Activated gamma-delta T cell treated with anti-CD3 and anti-CD28 coated beads, Interleukin-2, amount 50 U/mL, for 16 hours (primary cell): ENCODE measurements around the gene PHF10.
"Not testable (repeated sequence)": the region's sequence is repeated elsewhere in the genome, so short reads cannot be mapped to it uniquely, and the experiment has no call there.

ENCODE experiments used
- DNase-seq: peaks from one replicate; pipeline ENCODE4 v3.0.0-alpha.2; 2020; ENCODE audit warnings: low read depth

Gene PHF10

DNA sequence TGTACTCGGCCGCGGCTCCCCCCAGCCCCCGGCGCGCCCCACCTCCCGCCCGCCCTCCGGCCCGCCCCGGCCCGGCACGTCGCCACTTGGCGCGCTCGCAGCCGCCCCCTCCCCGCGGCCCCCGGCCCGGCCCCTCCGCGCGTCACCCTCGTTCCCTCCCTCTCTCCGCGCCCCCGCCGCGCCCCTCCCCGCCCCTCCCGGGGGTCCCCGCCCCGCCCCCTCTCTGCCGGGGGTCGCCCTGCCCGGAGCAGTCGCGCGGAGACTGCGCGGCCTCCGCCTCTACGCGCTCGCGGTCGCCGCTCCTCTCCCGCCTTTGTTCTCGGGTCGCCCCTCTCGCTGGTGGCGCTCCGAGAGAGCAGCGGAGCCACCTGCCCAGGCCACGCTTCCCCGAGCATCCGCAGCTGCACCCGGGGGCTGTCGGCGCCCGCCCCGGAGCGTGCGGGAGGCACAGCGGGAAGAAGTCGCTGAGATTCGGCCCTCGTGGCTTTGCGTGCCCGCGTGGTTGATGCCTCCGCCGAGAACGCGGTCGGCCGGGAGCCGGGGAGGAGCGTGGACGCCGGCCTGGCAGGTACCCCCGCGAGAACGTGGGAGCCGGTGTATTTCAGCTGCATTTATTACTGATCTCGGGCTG is at the start of gene PHF10:
Gene PHF10, minus strand, starts transcription at position 7 of the 631 bp plus-strand sequence. CDS start 569 bp downstream, outside the sequence.
- peak; percentile 53 for DNase-seq

DNA sequence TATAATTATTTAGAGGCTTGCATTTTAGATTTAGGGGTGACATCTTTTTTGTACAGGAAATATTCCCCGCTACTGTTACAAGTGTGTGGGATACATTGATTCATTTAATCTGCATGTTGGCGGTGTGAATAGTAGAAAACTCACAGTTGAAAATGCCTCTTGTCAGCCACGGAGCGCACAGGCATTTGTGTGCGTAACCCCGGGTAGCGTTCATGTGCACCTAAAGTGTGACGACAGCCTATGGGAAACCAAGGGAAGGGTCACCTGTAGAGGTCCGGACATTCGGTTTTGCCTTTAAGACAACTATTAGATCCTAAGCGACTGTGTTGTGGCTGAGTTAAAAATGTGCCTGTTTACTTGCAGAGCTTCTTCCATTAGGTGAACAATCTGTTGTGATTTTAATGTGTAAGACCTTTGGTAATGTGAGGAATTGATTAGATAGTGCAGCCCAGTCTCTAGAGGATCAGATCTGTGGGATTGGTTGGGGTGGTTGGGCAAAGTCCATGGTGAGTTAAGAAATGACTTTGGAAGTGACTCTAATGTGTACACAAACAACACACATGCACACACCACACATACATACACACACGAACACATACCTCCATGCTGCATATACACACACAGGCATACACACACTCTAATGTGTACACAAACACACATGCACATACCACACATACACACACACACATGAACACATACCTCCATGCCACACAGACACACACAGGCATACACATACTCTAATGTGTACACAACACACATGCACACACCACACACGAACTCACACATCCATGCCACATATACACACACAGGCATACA is 42.8 kb upstream of the PHF10 start:
- no peak for DNase-seq

DNA sequence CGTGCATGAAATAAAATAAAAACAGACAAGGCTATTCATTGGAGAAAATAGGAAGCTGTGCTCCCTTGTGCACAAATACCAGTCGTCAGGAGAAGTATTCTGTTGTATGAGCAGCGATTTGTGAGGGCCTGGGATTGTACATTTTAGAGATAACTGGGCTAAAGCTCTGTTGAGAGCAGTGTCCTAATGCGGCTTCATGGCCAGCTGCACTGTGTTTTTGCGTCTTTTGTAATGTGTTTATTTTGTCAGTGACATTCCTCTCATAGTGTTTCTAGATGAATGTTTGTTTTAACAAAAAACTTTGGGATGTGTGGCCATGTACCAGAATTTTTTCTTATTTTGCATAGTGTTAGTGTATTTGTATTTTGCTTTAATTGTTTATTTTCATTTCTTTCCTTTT is 41.9 kb upstream of the PHF10 start:
- no peak for DNase-seq

DNA sequence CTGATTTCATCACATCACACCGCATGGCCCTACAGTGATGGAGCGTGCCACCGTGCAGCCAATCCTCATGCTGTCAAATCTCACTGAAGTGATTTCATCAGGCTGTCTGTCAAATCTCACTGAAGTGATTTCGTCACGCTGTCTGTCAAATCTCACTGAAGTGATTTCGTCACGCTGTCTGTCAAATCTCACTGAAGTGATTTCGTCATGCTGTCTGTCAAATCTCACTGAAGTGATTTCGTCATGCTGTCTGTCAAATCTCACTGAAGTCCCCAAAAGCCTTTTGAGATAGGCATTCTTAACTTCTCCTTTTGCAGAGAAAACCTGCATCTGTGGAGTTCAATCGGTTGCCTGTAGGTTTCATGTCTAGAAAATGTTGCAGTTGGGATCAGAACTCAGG is 41.5 kb upstream of the PHF10 start:
- not testable (repeated sequence) for DNase-seq

DNA sequence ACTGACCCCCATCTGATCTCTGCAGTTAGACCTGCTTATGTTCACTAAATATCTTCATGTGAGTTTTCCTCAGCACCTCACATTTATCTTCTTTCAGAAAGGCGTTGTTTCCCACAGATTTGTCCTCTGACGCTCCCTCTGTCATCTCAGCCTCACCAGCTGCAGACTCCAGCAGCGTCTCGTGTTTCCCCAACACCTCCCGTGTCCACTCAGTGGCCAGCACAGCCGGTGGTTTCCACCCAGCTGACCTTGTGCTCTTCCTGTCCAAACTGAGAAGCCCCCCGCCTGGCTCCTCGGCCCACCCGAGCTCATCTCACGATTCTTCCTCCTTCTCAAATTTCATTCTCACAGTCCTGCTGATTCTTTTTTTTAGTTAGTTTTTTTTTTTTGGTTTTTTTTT is 39.6 kb upstream of the PHF10 start:
- DNase-seq = no peak

DNA sequence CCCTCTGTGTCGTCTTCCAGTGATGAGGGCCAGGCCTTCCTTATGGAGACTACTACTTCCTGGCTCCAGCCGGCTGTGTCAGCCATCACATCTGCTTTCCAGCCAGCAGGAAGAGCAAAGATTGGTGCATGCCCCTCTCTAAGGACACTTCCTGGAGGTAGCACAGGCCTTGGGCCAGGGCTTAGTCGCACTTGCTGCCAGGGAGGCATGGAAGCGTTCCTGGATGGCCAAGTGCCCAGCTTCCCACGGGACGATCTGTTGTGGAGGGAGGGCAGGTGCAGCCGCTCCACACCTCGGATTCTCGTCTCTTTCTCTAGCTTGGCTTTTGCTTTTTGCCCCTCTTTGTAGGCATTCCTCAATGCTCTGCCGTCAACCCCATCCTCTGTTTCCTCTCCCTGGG is 39.0 kb upstream of the PHF10 start:
- DNase-seq = no peak

DNA sequence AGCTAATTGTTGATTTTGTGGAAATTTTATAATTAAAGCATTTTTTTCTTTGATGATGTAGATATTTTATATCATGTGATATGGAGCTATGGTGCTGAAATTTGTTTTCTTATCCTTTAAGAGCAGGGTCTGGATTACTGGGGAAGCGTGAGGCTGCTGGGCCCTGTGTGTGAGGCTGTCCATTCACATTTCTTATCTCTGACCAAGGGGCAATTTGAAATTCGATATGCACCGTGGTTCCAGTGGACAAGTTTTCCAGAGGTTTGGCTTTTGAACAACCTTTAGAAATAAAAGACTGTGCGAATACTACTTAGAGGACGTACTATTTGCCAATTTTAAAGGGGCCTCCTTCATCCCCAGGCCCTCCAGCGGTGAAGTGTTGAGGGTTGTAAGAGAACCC is 30.9 kb upstream of the PHF10 start:
- no peak for DNase-seq

DNA sequence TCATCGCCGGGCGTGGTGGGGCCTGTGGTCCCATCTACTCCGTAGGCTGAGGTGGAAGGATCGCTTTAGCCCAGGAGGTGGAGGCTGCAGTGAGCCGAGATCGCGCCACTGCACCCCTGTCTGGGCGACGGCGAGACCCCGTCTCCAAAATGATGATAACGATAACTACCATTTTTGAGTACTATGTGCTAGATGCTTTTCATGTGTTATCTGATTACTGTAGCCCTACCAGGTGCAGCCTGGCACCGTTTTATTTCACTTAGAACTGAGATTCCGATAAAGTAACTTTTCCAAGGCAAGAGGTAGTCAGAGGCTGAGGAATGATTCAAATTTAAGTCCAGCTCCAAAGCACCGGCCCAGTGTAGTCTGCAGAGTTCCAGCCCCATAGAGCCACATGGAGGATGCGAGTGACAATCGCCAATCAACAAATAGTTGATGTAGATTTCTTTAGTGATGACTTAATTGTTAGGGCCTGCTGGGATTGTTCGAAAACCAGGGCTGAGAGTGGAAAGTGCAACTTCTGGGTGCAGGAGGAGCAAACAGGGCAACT is 27.8 kb upstream of the PHF10 start:
- DNase-seq = no peak

DNA sequence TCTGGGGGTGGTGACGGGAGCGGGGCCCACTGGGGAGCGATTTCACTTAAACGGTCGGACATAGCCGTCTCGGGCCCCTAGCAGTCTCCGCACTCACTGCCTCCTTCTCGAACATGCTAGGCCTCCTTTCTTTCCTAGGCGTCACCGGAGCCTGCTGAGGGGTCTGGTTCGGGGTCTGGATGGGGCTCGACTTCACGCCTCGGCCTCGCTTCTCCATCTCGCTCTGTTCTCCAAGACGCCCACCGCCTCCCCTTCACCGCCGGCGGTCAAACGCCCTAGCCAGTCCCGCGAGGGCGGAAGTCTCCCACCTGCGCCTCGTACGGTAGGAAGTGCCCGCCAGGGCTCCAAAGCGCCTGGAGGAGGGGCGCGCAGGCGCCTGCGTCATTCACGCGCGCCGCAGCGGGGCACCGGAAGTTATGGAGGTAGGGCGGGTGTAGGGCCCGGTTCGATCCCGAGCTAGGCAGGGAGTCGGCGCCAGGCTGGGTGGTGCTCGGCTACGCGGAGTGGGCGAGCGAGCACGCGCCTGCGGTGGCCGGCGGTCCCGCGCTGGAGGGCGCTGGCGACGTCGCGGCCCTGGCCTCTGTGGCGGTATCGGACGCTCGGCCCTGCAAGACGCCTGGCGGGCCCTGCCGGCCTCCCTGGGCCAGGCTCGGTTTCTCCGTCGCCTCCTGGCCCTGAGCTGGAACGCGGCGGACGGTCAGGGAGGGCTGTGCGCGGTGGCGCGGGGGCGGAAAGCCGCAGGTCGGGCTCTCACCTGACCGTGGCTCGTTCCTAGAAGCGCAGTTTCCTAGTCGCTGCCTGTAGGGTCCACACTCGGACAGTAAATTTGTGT is 27.2 kb upstream of the PHF10 start, which contains the start of the genes DYNLT2 and ERMARD:
Gene DYNLT2, minus strand, starts transcription at position 331 of the 832 bp plus-strand sequence. Its CDS starts 114 bp downstream, at position 217.
Gene ERMARD, plus strand, starts transcription at position 381 of the 832 bp plus-strand sequence. Its CDS starts 36 bp downstream, at position 417.
- peak; percentile 91 for DNase-seq

DNA sequence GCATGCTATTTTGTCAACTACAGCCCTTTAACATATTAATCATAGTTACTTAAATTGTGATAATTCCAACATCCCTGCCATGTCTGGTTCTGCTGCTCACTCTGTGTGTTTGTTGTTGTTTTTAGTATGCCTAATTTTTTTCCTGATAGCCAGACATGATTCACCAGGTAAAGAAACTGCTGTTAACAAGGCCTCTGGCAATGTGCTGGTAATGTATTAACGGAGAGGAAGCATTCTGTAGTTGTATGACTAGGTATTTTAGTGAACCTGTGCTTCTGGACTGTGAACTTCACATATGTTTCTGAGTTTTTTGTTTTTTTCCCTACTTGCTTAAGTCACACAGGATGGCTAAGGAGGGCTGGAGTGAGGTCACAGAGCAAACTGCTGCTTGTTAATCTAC is 22.3 kb upstream of the PHF10 start:
- DNase-seq = no peak

DNA sequence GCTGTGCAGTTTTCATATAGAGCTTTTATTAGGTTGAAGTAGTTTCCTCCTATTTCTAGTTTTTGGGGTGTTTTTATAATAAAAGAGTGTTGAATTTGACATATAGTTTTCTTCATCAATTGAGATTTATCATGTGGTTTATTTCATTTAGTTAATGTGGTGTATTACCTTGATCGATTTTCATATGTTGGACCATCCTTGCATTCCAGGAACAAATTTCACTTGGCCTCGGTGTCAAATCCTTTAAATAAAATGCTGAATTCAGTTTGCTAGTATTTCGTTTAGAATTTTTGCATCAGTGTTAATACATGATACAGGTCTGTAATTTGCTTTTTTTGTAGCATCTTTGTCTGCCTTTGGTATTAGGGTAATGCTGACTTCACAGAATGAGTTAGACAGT is 21.1 kb upstream of the PHF10 start:
- no peak for DNase-seq

DNA sequence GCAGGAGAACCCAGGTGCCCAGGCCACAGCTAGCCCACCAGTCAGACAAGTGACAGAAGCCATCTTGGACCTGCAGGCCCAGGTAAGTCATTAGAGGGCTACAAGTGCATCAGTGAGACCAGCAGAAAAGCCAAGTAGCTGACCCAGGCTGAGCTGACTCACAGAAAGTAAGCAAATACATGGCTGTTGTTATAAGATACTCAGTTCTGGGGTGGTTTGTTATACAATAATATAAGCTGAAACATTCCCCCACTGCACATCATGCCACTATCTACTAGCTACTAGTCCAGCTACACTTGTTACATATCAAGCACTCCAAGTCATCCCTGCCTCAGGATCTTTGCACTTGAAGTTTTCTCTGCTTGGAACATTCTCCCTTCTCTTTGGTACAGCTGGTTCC is 17.0 kb upstream of the PHF10 start:
- no peak for DNase-seq

DNA sequence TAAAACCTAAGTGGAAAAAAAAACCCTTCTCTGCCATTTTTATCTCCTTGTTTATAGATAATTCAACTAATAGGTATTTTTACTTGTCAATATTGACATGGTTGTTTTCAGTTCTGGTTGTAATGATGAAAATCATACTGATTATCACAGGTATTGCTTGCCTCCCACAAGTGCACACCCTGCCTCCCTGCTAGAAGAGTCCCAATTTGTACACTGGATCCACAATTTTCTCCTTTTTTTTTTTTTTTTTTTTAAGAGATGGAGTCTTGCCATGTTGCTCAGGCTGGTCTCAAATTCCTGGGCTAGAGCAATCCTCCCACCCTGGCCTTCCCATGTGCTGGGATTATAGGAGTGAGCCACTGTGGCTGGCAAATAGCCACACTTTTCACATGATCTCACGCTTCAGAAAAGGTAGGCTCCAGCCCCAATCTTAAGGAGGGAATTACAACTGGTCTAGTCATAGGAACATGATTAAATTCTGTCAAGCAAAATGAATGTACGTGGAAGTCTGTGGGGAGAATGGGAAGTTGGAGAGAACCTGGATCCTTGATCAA is 14.8 kb upstream of the PHF10 start:
- no peak for DNase-seq

DNA sequence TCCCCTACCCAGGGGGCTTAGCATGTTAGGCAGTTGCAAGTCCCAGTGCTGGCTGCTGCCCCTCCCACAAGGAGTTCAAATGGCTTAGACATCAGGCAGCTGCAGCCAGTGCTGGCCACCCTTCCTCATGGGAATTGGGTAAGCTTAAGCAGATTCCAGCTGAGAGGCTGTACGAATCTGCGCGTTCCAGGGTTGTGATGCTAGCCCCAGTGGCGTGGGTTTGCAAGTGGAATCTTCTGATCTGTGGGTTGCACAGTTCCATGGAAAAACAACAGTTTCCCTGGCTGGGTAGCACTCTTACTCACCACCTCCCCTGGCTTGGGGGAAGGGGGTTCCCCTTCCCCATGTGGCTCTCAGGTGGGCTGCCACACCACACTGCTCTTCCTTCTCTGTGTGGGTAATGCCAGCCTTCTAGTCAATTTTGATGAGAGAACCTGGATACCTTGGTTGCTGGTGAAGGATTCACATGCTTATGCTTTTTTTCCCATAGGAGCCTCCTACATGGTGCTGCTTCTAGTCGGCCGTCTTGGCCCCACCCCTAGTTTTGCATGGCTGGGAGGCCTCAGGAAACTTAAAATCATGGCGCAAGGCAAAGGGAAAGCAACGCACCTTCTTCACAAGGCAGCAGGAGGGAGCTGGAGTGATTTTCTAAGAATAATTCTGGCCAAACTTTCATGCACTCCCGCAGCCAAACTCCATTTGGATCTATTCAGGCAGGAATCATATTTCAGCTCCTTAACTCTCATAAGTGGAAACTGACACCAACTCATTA is 14.1 kb upstream of the PHF10 start:
- no peak for DNase-seq

DNA sequence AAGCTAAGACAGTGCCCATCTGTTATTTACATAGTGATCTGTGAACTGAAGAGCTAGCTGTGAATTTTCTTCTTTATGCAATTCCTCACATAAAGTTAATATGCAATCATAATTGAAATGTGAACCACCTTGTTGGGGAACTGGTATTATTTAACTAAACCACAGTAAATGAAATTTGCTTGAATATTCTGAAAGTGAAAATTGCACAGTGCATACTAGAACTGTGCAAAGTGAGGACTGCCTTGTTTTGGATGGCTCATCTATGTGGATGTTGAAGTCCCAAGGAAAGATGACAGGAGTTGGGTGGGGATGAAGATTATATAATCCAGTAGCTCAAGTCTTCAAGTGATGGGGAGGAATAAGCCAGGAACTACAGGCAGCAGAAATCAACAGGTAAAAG is 5.7 kb upstream of the PHF10 start:
- no peak for DNase-seq

DNA sequence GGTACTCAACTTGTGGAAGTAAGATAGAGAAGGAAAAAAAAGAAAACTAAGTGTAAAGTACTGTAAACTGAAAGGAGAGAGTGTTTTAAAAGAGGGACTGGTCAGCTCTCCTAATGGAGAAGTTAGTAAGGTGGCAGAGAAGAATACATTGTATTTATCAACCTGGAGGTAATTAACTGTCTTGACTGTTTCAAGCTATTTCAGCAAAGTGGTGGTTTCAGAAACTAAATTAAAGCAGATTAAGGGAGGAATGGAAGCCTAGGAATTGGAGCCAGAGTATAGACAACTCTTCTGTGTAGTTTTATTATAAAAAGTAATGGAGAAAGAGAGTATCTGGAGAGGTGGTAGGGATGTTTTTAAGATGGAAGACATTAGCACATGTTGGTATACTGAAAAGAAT is 2.7 kb upstream of the PHF10 start:
- DNase-seq = no peak

DNA sequence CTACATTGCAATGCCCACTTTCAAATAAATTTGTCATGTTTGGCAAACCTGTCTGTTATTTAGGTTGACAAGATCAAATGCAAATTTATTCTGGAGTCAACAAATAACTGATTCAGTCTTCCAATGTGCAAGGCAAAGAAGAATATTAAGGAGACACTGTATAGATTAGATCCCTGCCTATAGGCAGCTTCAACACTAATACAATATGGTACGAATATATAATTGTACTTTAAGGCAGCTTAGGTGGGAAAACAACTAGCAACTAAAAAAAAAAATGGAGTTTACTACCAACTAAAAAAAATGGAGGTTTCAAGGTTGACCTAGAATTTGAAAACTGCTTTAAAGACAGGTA is 1.7 kb upstream of the PHF10 start:
- no peak for DNase-seq

DNA sequence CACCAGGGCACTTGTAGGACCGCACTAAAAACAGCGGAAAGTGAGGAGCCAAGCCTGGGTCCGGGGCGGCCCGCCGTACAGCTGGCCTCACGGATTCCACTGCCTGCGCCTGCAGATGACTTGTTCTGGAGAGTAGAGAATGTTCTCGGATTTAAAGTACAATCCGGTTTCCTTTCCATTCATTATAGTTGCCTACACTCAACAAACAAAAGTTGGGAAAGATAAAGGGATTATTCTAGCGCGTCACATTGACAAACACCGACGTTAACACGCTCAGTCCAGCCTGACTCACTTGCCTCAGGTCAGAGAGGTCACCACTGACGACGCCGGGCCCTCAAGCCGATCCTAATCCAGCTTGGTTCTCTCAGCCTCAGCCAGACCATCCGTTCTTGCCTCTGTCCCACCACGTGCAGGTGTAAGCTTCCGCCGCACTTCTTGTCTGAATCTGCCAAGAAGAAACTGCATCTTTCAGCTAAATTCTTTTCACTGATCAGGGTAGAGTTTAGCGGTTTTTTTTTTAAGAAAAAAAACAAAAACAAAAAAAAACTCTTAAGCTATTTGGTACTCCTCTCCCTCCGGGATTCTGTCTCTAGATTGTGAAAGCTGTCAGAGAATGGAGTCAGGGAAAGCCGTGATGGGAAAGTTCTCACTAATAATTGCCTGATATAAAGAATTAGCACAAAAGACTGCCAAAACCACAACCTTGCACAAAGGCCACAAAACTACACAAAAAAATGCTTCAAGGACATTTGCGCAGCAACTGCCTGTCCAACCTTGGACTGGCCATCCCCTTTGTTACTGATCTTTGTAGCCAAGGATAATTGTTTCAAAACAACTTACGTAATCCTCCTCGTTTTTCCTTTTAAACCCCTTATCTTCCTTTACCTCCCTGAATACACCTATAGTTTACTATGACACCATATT is 1.1 kb upstream of the PHF10 start:
- no peak for DNase-seq

DNA sequence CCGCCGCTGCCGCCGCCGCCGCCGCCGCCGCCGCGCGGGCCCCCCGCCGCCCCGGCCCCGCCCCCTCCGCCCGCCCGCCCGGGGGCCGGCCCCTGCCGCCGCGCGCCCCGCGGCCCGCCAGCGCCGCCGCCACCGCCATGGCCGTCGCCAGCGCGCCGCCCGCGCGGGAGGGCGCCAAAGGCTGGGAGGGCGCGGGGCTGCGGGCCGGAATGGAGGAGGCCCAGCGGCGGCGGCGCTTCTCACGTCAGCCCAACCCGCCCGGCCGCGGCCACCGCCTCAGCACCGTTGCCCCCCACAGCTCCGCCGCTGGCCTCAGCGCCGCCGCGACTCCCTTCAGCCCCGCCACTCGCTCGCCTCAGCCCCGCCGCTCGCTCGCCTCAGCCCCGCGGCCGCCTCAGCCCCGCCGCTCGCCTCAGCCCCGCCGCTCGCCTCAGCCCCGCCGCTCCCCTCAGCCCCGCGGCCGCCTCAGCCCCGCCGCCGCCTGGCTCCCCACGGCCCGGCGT is 258 bp downstream of the PHF10 start:
- no peak for DNase-seq
